ENCODE results near the gene ZFR.
"Not testable (repeated sequence)": the region's sequence is repeated elsewhere in the genome, so short reads cannot be mapped to it uniquely, and the experiment has no call there.

Gene ZFR

GRCh38 chr5:32403760-32404159, 40.8 kb downstream of the ZFR start:
- no peak for DNase-seq (ENCODE audit: low spot score)
- in situ Hi-C loops (cut with MboI; ENCODE audit: low sequenced_read_pairs, unreplicated experiment) = no loop called here
- no peak for TF ChIP-seq CTCF (IDR thresholded peaks at IDR 0.05; ENCODE audit: borderline replicate concordance, control extremely low read depth, extremely low read depth, insufficient read depth, missing control alignments)

DNA sequence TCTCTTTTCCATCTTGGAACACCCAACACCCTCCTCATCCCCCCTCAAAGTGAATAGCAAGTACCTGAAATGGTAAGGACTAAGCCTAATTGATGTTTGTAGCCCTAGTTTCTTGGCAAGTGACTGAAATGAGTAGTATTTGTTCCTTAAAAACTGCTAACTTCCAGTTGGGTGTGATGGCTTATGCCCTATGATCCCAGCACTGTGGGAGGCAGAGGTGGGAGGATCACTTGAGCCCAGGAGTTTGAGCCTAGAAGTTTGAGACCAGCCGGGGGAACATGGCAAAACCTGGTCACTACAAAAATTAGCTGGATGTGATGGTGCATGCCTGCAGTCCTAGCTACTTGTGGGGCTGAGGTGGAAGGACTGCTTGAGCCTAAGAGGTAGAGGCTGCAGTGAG, 44.1 kb downstream of the ZFR start:
- in situ Hi-C loops (cut with MboI; ENCODE audit: low sequenced_read_pairs, unreplicated experiment) = no loop called here
- DNase-seq (ENCODE audit: low spot score) = no peak
- no peak for TF ChIP-seq CTCF (IDR thresholded peaks at IDR 0.05; ENCODE audit: borderline replicate concordance, control extremely low read depth, extremely low read depth, insufficient read depth, missing control alignments)

DNA sequence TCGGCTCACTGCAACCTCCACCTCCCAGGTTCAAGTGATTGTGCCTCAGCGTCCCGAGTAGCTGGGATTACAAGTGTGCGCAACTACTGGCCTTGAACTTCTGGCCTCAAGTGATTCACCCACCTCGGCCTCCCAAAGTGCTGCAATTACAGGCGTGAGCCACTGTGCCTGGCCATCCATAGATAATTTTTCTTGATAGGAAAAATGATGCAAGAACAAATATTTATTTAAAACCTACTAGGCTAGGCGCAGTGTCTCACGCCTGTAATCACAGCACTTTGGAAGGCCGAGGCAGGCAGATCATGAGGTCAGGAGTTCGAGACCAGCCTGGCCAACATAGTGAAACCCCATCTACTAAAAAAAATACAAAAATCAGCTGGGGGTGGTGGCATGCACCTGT, 45.8 kb downstream of the ZFR start:
- DNase-seq (ENCODE audit: low spot score); in situ Hi-C loops (cut with MboI; ENCODE audit: low sequenced_read_pairs, unreplicated experiment): not testable (repeated sequence)

GRCh38 chr5:32394981-32395380, 49.6 kb downstream of the ZFR start:
- in situ Hi-C loops (cut with MboI; ENCODE audit: low sequenced_read_pairs, unreplicated experiment) = no loop called here
- no peak for DNase-seq (ENCODE audit: low spot score)
- no peak for TF ChIP-seq CTCF (IDR thresholded peaks at IDR 0.05; ENCODE audit: borderline replicate concordance, control extremely low read depth, extremely low read depth, insufficient read depth, missing control alignments)

DNA sequence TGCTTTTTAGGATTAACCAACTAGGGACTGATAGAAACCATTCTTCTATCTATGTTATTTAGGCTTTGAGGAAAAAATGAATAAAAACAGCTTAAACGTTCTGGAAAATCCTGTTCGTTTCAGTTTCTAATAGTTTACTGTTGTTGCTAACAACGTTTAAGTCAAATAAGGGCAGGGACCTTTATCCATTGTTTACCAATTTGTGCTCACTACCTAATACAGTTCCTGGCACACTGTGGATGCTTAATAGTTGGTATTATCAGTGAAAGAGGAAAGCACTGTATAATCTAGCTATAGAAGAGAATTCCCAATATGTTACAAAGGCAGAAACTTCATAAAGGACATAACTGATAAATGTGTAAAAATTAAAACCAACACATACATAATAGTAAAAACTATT, 52.5 kb downstream of the ZFR start:
- no peak for TF ChIP-seq CTCF (IDR thresholded peaks at IDR 0.05; ENCODE audit: borderline replicate concordance, control extremely low read depth, extremely low read depth, insufficient read depth, missing control alignments)
- in situ Hi-C loops (cut with MboI; ENCODE audit: low sequenced_read_pairs, unreplicated experiment) = no loop called here
- no peak for DNase-seq (ENCODE audit: low spot score)

GRCh38 chr5:32390819-32391591, 53.5 kb downstream of the ZFR start:
- no peak for TF ChIP-seq CTCF (IDR thresholded peaks at IDR 0.05; ENCODE audit: borderline replicate concordance, control extremely low read depth, extremely low read depth, insufficient read depth, missing control alignments)
- in situ Hi-C loops (cut with MboI; ENCODE audit: low sequenced_read_pairs, unreplicated experiment) = no loop called here
- no peak for DNase-seq (ENCODE audit: low spot score)

DNA sequence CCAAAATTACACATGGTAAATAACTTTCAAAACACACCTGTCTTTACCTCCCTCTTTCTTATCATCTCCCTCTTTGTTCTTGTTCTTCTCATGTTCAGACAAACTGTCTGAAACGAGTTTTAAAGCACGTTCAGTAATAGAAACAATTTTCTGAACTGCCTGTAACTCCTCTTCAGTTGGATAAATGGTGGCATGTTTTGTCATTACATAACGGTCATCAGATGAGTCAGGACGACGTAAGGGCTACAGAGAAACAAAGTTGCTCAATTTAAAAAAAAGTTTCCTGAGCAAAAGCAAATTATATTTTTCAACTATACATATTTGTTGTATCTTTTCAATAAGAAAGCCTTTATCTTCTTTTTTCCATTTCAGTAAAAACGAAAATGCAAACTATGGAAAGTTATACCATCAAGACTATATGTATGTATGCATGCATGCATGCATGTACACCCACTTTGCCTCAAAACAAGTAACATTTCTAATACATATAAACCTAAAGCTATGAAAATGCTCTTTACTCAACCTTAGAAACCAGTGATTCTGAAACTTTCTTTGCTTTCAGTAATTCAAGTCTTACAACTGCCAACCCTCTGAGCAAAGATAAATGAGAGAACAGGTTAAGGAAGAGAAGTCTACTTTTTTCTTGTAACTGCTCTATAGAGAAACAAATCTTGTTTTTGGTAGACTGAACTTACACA, 56.0 kb downstream of the ZFR start:
- in situ Hi-C loops (cut with MboI; ENCODE audit: low sequenced_read_pairs, unreplicated experiment) = no loop called here
- no peak for TF ChIP-seq CTCF (IDR thresholded peaks at IDR 0.05; ENCODE audit: borderline replicate concordance, control extremely low read depth, extremely low read depth, insufficient read depth, missing control alignments)
- DNase-seq (ENCODE audit: low spot score) = no peak
